H1 (cell line): ENCODE results near the gene TTYH2. TPM values are rescaled to one million over a fixed set of nuclear protein-coding genes. Genes with fewer than 3 reads are reported as not detected.

ENCODE experiments used
- GABPA ChIP-seq: IDR thresholded peaks from 2 replicates; pipeline ENCODE4 v1.6.1; 2011; ENCODE audit warnings: mild to moderate bottlenecking, low read length, moderate library complexity, borderline replicate concordance; ENCODE audit not compliant: insufficient read depth
- KDM4A ChIP-seq: IDR thresholded peaks from one replicate; pipeline ENCODE4 v1.7.1; 2012; ENCODE audit warnings: low read depth, mild to moderate bottlenecking, moderate library complexity, low read length, inconsistent platforms; ENCODE audit not compliant: severe bottlenecking
- MAFK ChIP-seq: IDR thresholded peaks from 2 replicates; pipeline ENCODE4 v1.6.1; 2012; ENCODE audit warnings: low read depth, mild to moderate bottlenecking, improper control_type of control experiment, low read length
- RFX5 ChIP-seq: IDR thresholded peaks from 2 replicates; pipeline ENCODE4 v1.6.1; 2011; ENCODE audit warnings: low read depth, low read length, improper control_type of control experiment, borderline replicate concordance
- SAP30 ChIP-seq: fragments of 300-600 bp; sonication (generic); IDR thresholded peaks from 2 replicates; pipeline ENCODE4 v1.7.1; 2012; ENCODE audit warnings: low read length, moderate library complexity, mild to moderate bottlenecking, inconsistent platforms; ENCODE audit not compliant: insufficient read depth, insufficient replicate concordance
- SUZ12 ChIP-seq: fragments of 200-600 bp; sonication (generic); IDR thresholded peaks from 2 replicates; pipeline ENCODE4 v1.6.1; 2012; ENCODE audit warnings: mild to moderate bottlenecking, inconsistent platforms, low read length, moderate library complexity, mixed read lengths
- polyA plus RNA-seq, 7 experiments: library from polyadenylated mRNA; depleted of rRNA in 3 of 7; stranded (reverse) in 5 of 7; unstranded in 2 of 7; fragments of >200 nt in 5 of 7; fragments of 200-250 nt in 2 of 7; gene quantifications; 1 replicate in 5 of 7; 2 replicates in 1 of 7; 4 replicates in 1 of 7; pipeline versions ENCODE4 v1.2.1 to v1.2.3, GENCODE V29; 2011 to 2013; ENCODE audit warnings: missing spikeins in 2 of 7, mixed read lengths in 2 of 7
- total RNA-seq: library from RNA; stranded (reverse); fragmentation: NEBNext Ultra II Directional; extraction: Animal tissue kit (Norgen Biotek cat#: 25700); gene quantifications from 2 replicates; pipeline ENCODE4 v1.2.1, GENCODE V29; 2021
- TF ChIP-seq, protein P1 (sequence below): fragments of 300-600 bp; sonication (generic); IDR thresholded peaks from 2 replicates; pipeline ENCODE4 v1.7.1; 2012; ENCODE audit warnings: low read length, moderate library complexity, mild to moderate bottlenecking, inconsistent platforms; ENCODE audit not compliant: insufficient replicate concordance

The TTYH2 gene
- total and polyA plus RNA-seq, 2 of the 8 experiments (the other 6 are each of a cell fraction or from before 2014, with no cell fraction given): 3.2 to 9.2 TPM

DNA sequence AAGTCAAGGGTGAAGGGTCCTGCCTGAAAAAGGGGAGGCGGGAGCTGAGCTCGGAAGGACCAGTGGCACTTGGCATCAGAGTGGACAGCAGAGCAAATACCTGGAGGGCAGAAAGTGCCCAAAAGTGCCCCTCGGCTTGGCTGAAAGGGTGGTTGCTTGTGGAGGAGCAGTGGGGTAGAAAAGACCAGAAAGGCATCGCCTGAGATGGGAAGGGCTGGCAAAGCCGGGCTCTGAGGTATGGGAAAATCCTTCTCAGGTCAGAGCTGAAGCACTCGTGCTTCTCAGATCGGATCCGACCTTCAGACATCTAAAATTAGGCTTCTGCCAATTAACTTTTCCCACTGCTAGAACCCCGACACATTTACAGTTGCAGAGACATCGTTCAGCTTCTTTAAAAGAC lies 11.4 kb upstream of the TTYH2 start (continued):
- TF ChIP-seq, protein P1, sequence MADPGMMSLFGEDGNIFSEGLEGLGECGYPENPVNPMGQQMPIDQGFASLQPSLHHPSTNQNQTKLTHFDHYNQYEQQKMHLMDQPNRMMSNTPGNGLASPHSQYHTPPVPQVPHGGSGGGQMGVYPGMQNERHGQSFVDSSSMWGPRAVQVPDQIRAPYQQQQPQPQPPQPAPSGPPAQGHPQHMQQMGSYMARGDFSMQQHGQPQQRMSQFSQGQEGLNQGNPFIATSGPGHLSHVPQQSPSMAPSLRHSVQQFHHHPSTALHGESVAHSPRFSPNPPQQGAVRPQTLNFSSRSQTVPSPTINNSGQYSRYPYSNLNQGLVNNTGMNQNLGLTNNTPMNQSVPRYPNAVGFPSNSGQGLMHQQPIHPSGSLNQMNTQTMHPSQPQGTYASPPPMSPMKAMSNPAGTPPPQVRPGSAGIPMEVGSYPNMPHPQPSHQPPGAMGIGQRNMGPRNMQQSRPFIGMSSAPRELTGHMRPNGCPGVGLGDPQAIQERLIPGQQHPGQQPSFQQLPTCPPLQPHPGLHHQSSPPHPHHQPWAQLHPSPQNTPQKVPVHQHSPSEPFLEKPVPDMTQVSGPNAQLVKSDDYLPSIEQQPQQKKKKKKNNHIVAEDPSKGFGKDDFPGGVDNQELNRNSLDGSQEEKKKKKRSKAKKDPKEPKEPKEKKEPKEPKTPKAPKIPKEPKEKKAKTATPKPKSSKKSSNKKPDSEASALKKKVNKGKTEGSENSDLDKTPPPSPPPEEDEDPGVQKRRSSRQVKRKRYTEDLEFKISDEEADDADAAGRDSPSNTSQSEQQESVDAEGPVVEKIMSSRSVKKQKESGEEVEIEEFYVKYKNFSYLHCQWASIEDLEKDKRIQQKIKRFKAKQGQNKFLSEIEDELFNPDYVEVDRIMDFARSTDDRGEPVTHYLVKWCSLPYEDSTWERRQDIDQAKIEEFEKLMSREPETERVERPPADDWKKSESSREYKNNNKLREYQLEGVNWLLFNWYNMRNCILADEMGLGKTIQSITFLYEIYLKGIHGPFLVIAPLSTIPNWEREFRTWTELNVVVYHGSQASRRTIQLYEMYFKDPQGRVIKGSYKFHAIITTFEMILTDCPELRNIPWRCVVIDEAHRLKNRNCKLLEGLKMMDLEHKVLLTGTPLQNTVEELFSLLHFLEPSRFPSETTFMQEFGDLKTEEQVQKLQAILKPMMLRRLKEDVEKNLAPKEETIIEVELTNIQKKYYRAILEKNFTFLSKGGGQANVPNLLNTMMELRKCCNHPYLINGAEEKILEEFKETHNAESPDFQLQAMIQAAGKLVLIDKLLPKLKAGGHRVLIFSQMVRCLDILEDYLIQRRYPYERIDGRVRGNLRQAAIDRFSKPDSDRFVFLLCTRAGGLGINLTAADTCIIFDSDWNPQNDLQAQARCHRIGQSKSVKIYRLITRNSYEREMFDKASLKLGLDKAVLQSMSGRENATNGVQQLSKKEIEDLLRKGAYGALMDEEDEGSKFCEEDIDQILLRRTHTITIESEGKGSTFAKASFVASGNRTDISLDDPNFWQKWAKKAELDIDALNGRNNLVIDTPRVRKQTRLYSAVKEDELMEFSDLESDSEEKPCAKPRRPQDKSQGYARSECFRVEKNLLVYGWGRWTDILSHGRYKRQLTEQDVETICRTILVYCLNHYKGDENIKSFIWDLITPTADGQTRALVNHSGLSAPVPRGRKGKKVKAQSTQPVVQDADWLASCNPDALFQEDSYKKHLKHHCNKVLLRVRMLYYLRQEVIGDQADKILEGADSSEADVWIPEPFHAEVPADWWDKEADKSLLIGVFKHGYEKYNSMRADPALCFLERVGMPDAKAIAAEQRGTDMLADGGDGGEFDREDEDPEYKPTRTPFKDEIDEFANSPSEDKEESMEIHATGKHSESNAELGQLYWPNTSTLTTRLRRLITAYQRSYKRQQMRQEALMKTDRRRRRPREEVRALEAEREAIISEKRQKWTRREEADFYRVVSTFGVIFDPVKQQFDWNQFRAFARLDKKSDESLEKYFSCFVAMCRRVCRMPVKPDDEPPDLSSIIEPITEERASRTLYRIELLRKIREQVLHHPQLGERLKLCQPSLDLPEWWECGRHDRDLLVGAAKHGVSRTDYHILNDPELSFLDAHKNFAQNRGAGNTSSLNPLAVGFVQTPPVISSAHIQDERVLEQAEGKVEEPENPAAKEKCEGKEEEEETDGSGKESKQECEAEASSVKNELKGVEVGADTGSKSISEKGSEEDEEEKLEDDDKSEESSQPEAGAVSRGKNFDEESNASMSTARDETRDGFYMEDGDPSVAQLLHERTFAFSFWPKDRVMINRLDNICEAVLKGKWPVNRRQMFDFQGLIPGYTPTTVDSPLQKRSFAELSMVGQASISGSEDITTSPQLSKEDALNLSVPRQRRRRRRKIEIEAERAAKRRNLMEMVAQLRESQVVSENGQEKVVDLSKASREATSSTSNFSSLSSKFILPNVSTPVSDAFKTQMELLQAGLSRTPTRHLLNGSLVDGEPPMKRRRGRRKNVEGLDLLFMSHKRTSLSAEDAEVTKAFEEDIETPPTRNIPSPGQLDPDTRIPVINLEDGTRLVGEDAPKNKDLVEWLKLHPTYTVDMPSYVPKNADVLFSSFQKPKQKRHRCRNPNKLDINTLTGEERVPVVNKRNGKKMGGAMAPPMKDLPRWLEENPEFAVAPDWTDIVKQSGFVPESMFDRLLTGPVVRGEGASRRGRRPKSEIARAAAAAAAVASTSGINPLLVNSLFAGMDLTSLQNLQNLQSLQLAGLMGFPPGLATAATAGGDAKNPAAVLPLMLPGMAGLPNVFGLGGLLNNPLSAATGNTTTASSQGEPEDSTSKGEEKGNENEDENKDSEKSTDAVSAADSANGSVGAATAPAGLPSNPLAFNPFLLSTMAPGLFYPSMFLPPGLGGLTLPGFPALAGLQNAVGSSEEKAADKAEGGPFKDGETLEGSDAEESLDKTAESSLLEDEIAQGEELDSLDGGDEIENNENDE: no peak
- TF ChIP-seq KDM4A: no peak
- TF ChIP-seq MAFK: no peak
- no peak for TF ChIP-seq SUZ12
- TF ChIP-seq SAP30: no peak
- TF ChIP-seq GABPA: no peak
- TF ChIP-seq RFX5: no peak
